PC-9 (cell line): Measurements from ENCODE around the gene NELL1. TPM values are rescaled to one million over a fixed set of nuclear protein-coding genes. Genes with fewer than 3 reads are reported as not detected.

Experiments used
- BruUV-seq: library from RNA; stranded (reverse); fragments of 400-500 nt; replicated peaks from 2 replicates; lab custom pipeline; 2021; lab: Mats Ljungman, UMichigan
- CTCF ChIA-PET: fragments of 300-600 bp; sonication (Branson Sonifier 250); formaldehyde crosslinking; loops from one replicate; lab custom pipeline; 2022; ENCODE audit warnings: antibody characterized with exemption; lab: Charles Lee
- POLR2A ChIA-PET: fragments of 300-600 bp; sonication (Branson Sonifier 250); formaldehyde crosslinking; loops from one replicate; lab custom pipeline; 2022; ENCODE audit warnings: antibody characterized with exemption; ENCODE audit not compliant: unreplicated experiment; lab: Charles Lee
- DNase-seq, 2 experiments: peaks; one replicate each; pipeline versions ENCODE4 v3.0.0 to v3.0.0-alpha.2; 2015 to 2022; ENCODE audit warnings: mixed read lengths in 1 of 2
- H2AFZ ChIP-seq: fragments of 200-600 bp; sonication (generic); 2 replicates; pipeline ENCODE4 v1.8.1; 2017; ENCODE audit warnings: antibody characterized with exemption
- H3F3A ChIP-seq: fragments of 200-600 bp; sonication (generic); 2 replicates; pipeline ENCODE4 v1.8.1; 2017; ENCODE audit warnings: antibody characterized with exemption, mild to moderate bottlenecking, low read depth; ENCODE audit not compliant: insufficient read depth
- H3K27ac ChIP-seq: fragments of 200-600 bp; sonication (generic); 2 replicates; pipeline ENCODE4 v1.6.1; 2016; ENCODE audit warnings: mixed run types
- H3K27me3 ChIP-seq: fragments of 200-600 bp; sonication (generic); 2 replicates; pipeline ENCODE4 v1.6.1; 2016; ENCODE audit warnings: low read depth, mixed run types; ENCODE audit not compliant: insufficient read depth
- H3K36me3 ChIP-seq: fragments of 200-600 bp; sonication (generic); 2 replicates; pipeline ENCODE4 v1.6.1; 2016; ENCODE audit warnings: low read depth, mixed run types
- H3K4me1 ChIP-seq: fragments of 200-600 bp; sonication (generic); replicated peaks from 2 replicates; pipeline ENCODE4 v1.6.1; 2016; ENCODE audit warnings: mixed run types; ENCODE audit not compliant: insufficient read depth
- H3K4me2 ChIP-seq: fragments of 200-600 bp; sonication (generic); 2 replicates; pipeline ENCODE4 v1.6.1; 2017; ENCODE audit warnings: mixed run types
- H3K4me3 ChIP-seq: fragments of 200-600 bp; sonication (generic); 2 replicates; pipeline ENCODE4 v1.6.1; 2016; ENCODE audit warnings: mixed run types
- H3K79me2 ChIP-seq: fragments of 200-600 bp; sonication (generic); 2 replicates; pipeline ENCODE4 v1.6.1; 2017; ENCODE audit warnings: low read depth, mixed run types
- H3K9me2 ChIP-seq: fragments of 200-600 bp; sonication (generic); 2 replicates; pipeline ENCODE4 v1.8.1; 2017; ENCODE audit warnings: mild to moderate bottlenecking; ENCODE audit not compliant: insufficient read depth
- H3K9me3 ChIP-seq: fragments of 200-600 bp; sonication (generic); 2 replicates; pipeline ENCODE4 v1.8.1; 2016; ENCODE audit warnings: low read depth; ENCODE audit not compliant: insufficient read depth
- H4K20me1 ChIP-seq: fragments of 200-600 bp; sonication (generic); 2 replicates; pipeline ENCODE4 v1.8.1; 2017; ENCODE audit not compliant: insufficient read depth
- CTCF ChIP-seq: fragments of 200-600 bp; sonication (generic); conservative IDR thresholded peaks from 2 replicates; pipeline ENCODE4 v1.6.1; 2017; ENCODE audit warnings: mixed run types, antibody characterized with exemption, mild to moderate bottlenecking, moderate library complexity
- EZH2 ChIP-seq: fragments of 200-600 bp; sonication (generic); IDR thresholded peaks from 2 replicates; pipeline ENCODE4 v1.8.0; 2017; ENCODE audit warnings: antibody characterized with exemption, low read depth
- intact Hi-C: fragments of 100-400 bp; cut with micrococcal nuclease; formaldehyde crosslinking; loops from one replicate; pipeline ENCODE4 v1.10.0; 2022; ENCODE audit not compliant: unreplicated experiment
- total RNA-seq: library from RNA; stranded (reverse); gene quantifications from 2 replicates; pipeline ENCODE4 v1.2.3, GENCODE V29; 2021

The NELL1 gene
- total RNA-seq, 1 experiment from 2014 or later = not detected

DNA sequence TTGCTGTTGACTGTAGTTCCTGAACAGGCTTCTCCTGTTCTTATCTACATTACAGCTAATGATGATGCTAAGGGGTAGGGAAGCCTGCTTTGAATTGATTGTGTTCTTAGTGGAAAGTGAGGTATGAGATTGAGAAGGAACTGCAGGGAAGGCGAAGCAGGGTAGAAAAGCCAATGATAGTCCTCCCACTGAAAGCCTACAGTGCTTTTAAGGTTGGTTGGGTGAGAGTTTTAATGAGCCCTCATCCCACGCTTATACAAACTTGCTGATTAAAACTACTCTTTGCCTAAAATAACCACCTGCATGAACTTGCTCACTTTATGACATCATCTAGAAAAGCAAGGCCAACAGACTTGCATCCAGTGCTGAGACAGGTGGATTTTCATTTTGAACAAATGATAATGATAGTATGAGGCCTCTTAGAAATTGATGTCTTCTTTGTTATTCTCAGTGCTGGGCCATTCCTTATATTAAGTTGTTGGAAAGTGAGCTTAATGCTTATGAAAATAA, 891.1 kb downstream of the NELL1 start:
- no peak overlapping the region for H2AFZ ChIP-seq
- H3K36me3 ChIP-seq = no peaks in the 10 kb centered on the region
- intact Hi-C loops = no loop called here
- H3K9me3 ChIP-seq = no peaks in the 10 kb centered on the region
- ChIA-PET CTCF (no interaction called here), POLR2A (no interaction called here)
- H3K27ac ChIP-seq = no peak overlapping the region
- no peak for TF ChIP-seq CTCF
- TF ChIP-seq EZH2 = no peak
- no peak overlapping the region for H3K4me2 ChIP-seq
- H3K4me3 ChIP-seq = no peak overlapping the region
- H3K79me2 ChIP-seq = no peaks in the 10 kb centered on the region
- H3K9me2 ChIP-seq = no peaks in the 10 kb centered on the region
- no peak for DNase-seq
- no peaks in the 10 kb centered on the region for H3F3A ChIP-seq
- BruUV-seq = no TSS peak
- H4K20me1 ChIP-seq = no peaks in the 10 kb centered on the region; the same call in 1 of the 2 replicates
- no peaks in the 10 kb centered on the region for H3K27me3 ChIP-seq
- H3K4me1 ChIP-seq = no peaks in the 10 kb centered on the region

- no peak overlapping the region for H3K4me2 ChIP-seq
- H3K4me1 ChIP-seq = no peaks in the 10 kb centered on the region
- no peak overlapping the region for H3K4me3 ChIP-seq
- ChIA-PET CTCF (no interaction called here), POLR2A (interaction anchor here (0.6 kb wide), 1 partner anchor 1244 kb away, joined by 8 read pairs; no protein-coding TSS in a partner anchor)
- no peak overlapping the region for H2AFZ ChIP-seq
- H3K9me3 ChIP-seq = no peaks in the 10 kb centered on the region
- intact Hi-C loops = no loop called here
- no peaks in the 10 kb centered on the region for H3K27me3 ChIP-seq
- H3K27ac ChIP-seq = no peak overlapping the region
- no peaks in the 10 kb centered on the region for H3K36me3 ChIP-seq
- H3F3A ChIP-seq = no peaks in the 10 kb centered on the region
- no peaks in the 10 kb centered on the region for H3K9me2 ChIP-seq
- no peak for TF ChIP-seq EZH2
- no peak for TF ChIP-seq CTCF
- no peaks in the 10 kb centered on the region for H3K79me2 ChIP-seq
- no peaks in the 10 kb centered on the region; the same call in 1 of the 2 replicates for H4K20me1 ChIP-seq
- no peak for DNase-seq
- no TSS peak for BruUV-seq
Measured at GRCh38 chr11:21561581-21561980, 892.2 kb downstream of the NELL1 start.

DNA sequence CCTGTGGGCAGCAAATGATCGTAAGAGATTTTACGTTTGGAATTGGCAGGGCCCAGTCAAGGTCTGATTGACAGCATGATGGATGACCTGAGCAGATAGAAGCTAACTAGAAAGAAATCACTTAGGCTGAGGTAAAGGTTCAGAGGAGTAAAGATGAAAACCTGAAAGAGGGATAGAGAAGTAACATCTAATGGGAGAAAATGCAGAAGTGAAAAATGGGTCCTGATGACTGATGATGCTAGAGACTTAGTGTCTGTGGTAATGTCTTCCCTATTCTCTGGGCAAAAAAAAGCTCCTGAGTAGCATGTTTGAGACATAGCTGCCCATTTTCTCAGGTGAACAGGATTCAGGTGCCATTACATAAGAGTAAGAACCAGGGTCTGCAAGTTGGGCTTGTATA, 894.7 kb downstream of the NELL1 start:
- no peaks in the 10 kb centered on the region; the same call in 1 of the 2 replicates for H4K20me1 ChIP-seq
- BruUV-seq = no TSS peak
- no peaks in the 10 kb centered on the region for H3K9me3 ChIP-seq
- H2AFZ ChIP-seq = no peak overlapping the region
- intact Hi-C loops = no loop called here
- H3K4me3 ChIP-seq = no peak overlapping the region
- no peaks in the 10 kb centered on the region for H3K27me3 ChIP-seq
- no peaks in the 10 kb centered on the region for H3F3A ChIP-seq
- H3K36me3 ChIP-seq = no peaks in the 10 kb centered on the region
- ChIA-PET CTCF (no interaction called here), POLR2A (no interaction called here)
- no peak for DNase-seq
- no peak overlapping the region for H3K27ac ChIP-seq
- H3K4me1 ChIP-seq = no peaks in the 10 kb centered on the region
- TF ChIP-seq CTCF = no peak
- TF ChIP-seq EZH2 = no peak
- no peaks in the 10 kb centered on the region for H3K9me2 ChIP-seq
- no peaks in the 10 kb centered on the region for H3K79me2 ChIP-seq
- no peak overlapping the region for H3K4me2 ChIP-seq
